ENCODE results near the gene SLCO4A1. TPM values are rescaled to one million over a fixed set of nuclear protein-coding genes. Genes with fewer than 3 reads are reported as not detected.

Gene SLCO4A1
- total and polyA plus RNA-seq, 2 donors (not counting 3 experiments of a cell fraction or from before 2014, with no cell fraction given), result 1.4 to 4.1 TPM

DNA sequence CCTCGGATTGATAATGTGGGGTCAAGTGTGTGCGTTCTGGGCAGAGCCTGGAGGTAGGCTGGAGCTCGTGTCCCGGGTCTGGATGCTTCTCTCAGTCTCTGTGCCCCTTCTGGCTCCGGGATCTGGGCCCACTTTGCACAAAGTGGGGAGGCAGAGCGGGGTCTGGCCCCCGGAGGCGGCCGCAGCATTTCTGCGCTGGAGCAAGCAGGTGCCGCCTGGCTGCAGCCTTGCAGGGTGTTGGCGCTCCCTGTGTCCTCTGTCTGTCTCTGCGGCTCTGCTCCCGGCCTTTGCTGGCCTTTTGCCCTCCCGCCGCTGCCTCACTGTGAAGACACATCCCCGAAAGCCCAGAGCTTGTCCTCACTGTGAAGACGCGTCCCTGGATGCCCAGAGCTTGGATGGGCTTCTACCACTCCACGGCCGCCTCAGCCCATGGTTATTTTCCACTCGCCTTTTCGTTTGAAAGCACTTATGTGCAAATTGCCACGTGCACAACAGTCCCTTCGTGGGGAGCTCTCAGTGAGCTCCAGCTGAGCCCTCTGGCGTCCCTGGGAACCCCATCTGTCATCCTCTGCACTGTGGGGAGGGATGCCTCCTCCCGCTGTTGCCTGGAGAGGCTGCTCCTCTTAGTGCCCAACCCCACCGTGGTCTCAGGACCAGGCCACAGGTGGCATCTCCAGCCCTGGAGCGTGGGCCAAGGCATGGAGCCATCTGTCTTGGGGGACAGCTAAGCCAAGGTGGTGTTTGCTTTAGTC, 17.4 kb downstream of the SLCO4A1 start:
- no peak for FAIRE-seq
- H4K20me1 ChIP-seq (replicated peaks; ENCODE audit: control insufficient read depth, extremely low read depth, insufficient read depth, low read length), result no peaks in the 10 kb centered on the region
- no peak for DNase-seq (ENCODE audit: low read depth, low spot score)
- H3K4me1 ChIP-seq (ENCODE audit: control insufficient read depth, extremely low read depth, insufficient read depth, low read length), result no peaks in the 10 kb centered on the region
- ChIA-PET POLR2A (no interaction called here), CTCF (no interaction called here)
- dilution Hi-C loops (cut with MboI; ENCODE audit: extremely low pct_ligation_motif_present, low sequenced_read_pairs), result no loop called here
- no peaks in the 10 kb centered on the region for H3K9me1 ChIP-seq (replicated peaks; ENCODE audit: control insufficient read depth, extremely low read depth, insufficient read depth, low read length)
- no peaks in the 10 kb centered on the region for H3K79me2 ChIP-seq (ENCODE audit: control insufficient read depth, insufficient read depth, low read length)
- H2AFZ ChIP-seq (ENCODE audit: low read depth, low read length), result no peak overlapping the region
- H3K27me3 ChIP-seq (ENCODE audit: control insufficient read depth in 2 of 2, insufficient read depth in 2 of 2, low read length in 2 of 2), result no peaks in the 10 kb centered on the region
- no peak overlapping the region for H3K4me2 ChIP-seq (ENCODE audit: insufficient read depth, low read length)
- intact Hi-C loops (cut with micrococcal nuclease), result no loop called here
- TF ChIP-seq MYC (IDR thresholded peaks at IDR 0.05; ENCODE audit: low read depth, low read length) (no peak), JUN (IDR thresholded peaks at IDR 0.05; ENCODE audit: borderline replicate concordance, insufficient read depth, insufficient read length, low read depth) (no peak), EZH2 (IDR thresholded peaks at IDR 0.05; ENCODE audit: borderline replicate concordance, low read depth, low read length, severe bottlenecking) (no peak), POLR2AphosphoS5 (IDR thresholded peaks at IDR 0.05; ENCODE audit: insufficient read depth, low read depth, low read length) (no peak), FOS (IDR thresholded peaks at IDR 0.05; ENCODE audit: borderline replicate concordance, insufficient read depth, low read length) (no peak), GATA2 (IDR thresholded peaks at IDR 0.05; ENCODE audit: insufficient read depth, insufficient read length, low read depth, low read length) (no peak), POLR2A (IDR thresholded peaks at IDR 0.05; ENCODE audit: low read depth, low read length) (no peak)
- TF ChIP-seq, protein P1, sequence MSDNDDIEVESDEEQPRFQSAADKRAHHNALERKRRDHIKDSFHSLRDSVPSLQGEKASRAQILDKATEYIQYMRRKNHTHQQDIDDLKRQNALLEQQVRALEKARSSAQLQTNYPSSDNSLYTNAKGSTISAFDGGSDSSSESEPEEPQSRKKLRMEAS (IDR thresholded peaks at IDR 0.05; ENCODE audit: insufficient read depth, insufficient read length), result no peak
- TF ChIP-seq, protein P2, sequence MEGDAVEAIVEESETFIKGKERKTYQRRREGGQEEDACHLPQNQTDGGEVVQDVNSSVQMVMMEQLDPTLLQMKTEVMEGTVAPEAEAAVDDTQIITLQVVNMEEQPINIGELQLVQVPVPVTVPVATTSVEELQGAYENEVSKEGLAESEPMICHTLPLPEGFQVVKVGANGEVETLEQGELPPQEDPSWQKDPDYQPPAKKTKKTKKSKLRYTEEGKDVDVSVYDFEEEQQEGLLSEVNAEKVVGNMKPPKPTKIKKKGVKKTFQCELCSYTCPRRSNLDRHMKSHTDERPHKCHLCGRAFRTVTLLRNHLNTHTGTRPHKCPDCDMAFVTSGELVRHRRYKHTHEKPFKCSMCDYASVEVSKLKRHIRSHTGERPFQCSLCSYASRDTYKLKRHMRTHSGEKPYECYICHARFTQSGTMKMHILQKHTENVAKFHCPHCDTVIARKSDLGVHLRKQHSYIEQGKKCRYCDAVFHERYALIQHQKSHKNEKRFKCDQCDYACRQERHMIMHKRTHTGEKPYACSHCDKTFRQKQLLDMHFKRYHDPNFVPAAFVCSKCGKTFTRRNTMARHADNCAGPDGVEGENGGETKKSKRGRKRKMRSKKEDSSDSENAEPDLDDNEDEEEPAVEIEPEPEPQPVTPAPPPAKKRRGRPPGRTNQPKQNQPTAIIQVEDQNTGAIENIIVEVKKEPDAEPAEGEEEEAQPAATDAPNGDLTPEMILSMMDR (IDR thresholded peaks at IDR 0.05; ENCODE audit: extremely low read depth in 1 of 2, insufficient read depth in 1 of 2, low read depth in 1 of 2, low read length in 2 of 2), result no peak
- no peaks in the 10 kb centered on the region for H3K36me3 ChIP-seq (ENCODE audit: control insufficient read depth in 2 of 2, extremely low read depth in 1 of 2, insufficient read depth in 2 of 2, low read length in 2 of 2)
- BruUV-seq (replicated peaks), result no TSS peak
- no peak overlapping the region for H3K4me3 ChIP-seq (replicated peaks in 1 of 3; ENCODE audit: insufficient read depth in 1 of 3, low read depth in 1 of 3, low read length in 3 of 3)
- no peak overlapping the region for H3K27ac ChIP-seq (ENCODE audit: insufficient read depth, low read depth, low read length)
- H3K9me3 ChIP-seq (replicated peaks; ENCODE audit: control insufficient read depth, insufficient read depth, low read length), result no peaks in the 10 kb centered on the region
- H3K9ac ChIP-seq (replicated peaks; ENCODE audit: extremely low read depth, insufficient read depth, low read length), result no peak overlapping the region
